ELF-1 (cell line): ENCODE measurements around the gene ELP4.

Source experiments
- DNase-seq: peaks from one replicate; pipeline ENCODE4 v3.0.0-alpha.2; 2016; ENCODE audit warnings: low read depth, low spot score

Gene ELP4

GRCh38 chr11:31822175-31822926 is 312.8 kb downstream of the ELP4 start:
- DNase-seq: peak; percentile 8

- DNase-seq: peak; percentile 60
Observed at GRCh38 chr11:31822927-31823643, 313.5 kb downstream of the ELP4 start.

GRCh38 chr11:31823644-31824331 is 314.2 kb downstream of the ELP4 start:
- peak; percentile 67 for DNase-seq

- no peak for DNase-seq
Observed at GRCh38 chr11:31824332-31824878, 314.8 kb downstream of the ELP4 start.

- DNase-seq: peak; percentile 45
Observed at GRCh38 chr11:31824879-31825837, 315.6 kb downstream of the ELP4 start.

GRCh38 chr11:31825838-31826484 is 316.4 kb downstream of the ELP4 start:
- DNase-seq: peak; percentile 34

GRCh38 chr11:31826536-31827438 is 317.2 kb downstream of the ELP4 start:
- peak; percentile 42 for DNase-seq

- peak; percentile 16 for DNase-seq
Observed at GRCh38 chr11:31827455-31828206, 318.1 kb downstream of the ELP4 start.

GRCh38 chr11:31828217-31828616 is 318.6 kb downstream of the ELP4 start:
- DNase-seq: no peak

GRCh38 chr11:31830406-31830805 is 320.8 kb downstream of the ELP4 start:
- no peak for DNase-seq

- DNase-seq: peak; percentile 24
Observed at GRCh38 chr11:31834237-31834636, 324.7 kb downstream of the ELP4 start.
